WERI-Rb-1 (cell line): ENCODE measurements around the gene CRYBA4.

ENCODE experiments used
- DNase-seq: peaks from one replicate; pipeline ENCODE4 v3.0.0-alpha.2; 2020
- H3K27ac ChIP-seq: fragments of 250-450 bp; sonication (Bioruptor Pico); 2 replicates; pipeline ENCODE4 v1.5.1; 2020; ENCODE audit warnings: mild to moderate bottlenecking, moderate library complexity
- H3K27me3 ChIP-seq: fragments of 250-450 bp; sonication (Bioruptor Pico); 2 replicates; pipeline ENCODE4 v1.5.1; 2021; ENCODE audit warnings: mild to moderate bottlenecking, low read depth, moderate library complexity; ENCODE audit not compliant: insufficient read depth, severe bottlenecking
- H3K36me3 ChIP-seq: fragments of 250-450 bp; sonication (Bioruptor Pico); 2 replicates; pipeline ENCODE4 v1.5.1; 2020; ENCODE audit warnings: mild to moderate bottlenecking, moderate library complexity
- H3K4me3 ChIP-seq: 2 replicates; pipeline ENCODE4 v1.5.1; 2011; ENCODE audit warnings: low read depth, mild to moderate bottlenecking, control low read depth, low read length
- H3K9me3 ChIP-seq: fragments of 250-450 bp; sonication (Bioruptor Pico); 2 replicates; pipeline ENCODE4 v1.5.1; 2021; ENCODE audit warnings: mild to moderate bottlenecking, moderate library complexity; ENCODE audit not compliant: severe bottlenecking
- TF ChIP-seq, protein P1 (sequence below): IDR thresholded peaks from 2 replicates; pipeline ENCODE4 v1.5.1; 2011; ENCODE audit warnings: low read depth, mild to moderate bottlenecking, control low read depth, inconsistent platforms, low read length

CRYBA4 gene

DNA sequence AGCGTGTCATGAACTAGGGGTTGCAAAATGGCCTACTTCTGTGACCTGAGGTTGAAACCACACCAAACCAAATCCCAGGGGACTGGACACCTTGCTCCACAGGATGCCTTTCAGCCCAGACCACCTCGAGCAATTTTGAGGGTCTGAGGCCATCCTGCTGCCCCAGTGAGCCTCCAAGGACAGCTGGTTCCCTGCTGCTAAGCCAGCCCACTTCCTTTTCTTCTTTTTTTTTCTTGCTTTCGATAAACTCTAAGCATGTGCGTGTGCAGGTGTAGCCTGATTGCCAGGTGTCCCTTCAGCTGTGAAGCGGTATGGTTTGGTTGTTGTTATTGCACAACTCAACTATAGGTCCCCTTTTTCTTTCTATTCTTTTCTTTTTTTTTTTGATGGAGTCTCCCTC, 6.6 kb upstream of the CRYBA4 start:
- Histone ChIP-seq H3K27me3 (no peaks in the 10 kb centered on the region), H3K4me3 (no peak overlapping the region), H3K27ac (no peak overlapping the region), H3K9me3 (no peaks in the 10 kb centered on the region), H3K36me3 (no peaks in the 10 kb centered on the region)
- TF ChIP-seq, protein P1, sequence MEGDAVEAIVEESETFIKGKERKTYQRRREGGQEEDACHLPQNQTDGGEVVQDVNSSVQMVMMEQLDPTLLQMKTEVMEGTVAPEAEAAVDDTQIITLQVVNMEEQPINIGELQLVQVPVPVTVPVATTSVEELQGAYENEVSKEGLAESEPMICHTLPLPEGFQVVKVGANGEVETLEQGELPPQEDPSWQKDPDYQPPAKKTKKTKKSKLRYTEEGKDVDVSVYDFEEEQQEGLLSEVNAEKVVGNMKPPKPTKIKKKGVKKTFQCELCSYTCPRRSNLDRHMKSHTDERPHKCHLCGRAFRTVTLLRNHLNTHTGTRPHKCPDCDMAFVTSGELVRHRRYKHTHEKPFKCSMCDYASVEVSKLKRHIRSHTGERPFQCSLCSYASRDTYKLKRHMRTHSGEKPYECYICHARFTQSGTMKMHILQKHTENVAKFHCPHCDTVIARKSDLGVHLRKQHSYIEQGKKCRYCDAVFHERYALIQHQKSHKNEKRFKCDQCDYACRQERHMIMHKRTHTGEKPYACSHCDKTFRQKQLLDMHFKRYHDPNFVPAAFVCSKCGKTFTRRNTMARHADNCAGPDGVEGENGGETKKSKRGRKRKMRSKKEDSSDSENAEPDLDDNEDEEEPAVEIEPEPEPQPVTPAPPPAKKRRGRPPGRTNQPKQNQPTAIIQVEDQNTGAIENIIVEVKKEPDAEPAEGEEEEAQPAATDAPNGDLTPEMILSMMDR: no peak
- no peak for DNase-seq

DNA sequence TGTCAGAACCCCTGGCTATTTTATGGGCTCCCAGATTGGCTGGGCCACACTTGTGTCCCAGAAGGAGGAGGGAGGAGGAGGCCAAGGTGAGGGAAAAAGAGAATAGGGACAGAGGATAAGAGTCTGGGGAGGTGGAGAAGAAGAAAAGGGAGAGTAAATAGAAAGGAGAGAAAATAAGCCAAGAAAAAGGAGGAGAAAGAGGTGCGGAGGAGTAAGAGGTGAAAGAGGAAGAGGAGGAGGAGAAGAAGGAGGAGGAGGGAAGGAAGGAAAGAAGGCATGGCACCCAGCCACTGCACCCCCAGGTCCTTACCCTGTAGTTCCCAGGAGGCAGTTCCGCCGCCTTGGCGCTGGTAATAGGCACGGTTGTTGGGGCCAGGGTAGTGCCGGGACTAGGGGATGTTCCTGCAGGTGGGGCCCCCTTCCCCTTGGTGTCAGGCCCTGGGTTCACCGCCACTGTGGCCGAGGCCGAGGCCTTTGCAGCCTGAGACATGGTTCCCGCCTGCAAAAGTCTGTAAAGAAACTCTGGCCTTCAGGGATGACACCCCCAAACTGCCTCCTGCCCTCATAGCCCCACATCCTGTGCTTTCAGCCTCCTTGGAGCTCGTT, 5.8 kb upstream of the CRYBA4 start:
- Histone ChIP-seq H3K27me3 (no peaks in the 10 kb centered on the region), H3K9me3 (no peaks in the 10 kb centered on the region), H3K4me3 (no peak overlapping the region), H3K36me3 (no peaks in the 10 kb centered on the region), H3K27ac (no peak overlapping the region)
- TF ChIP-seq, protein P1: no peak
- no peak for DNase-seq

DNA sequence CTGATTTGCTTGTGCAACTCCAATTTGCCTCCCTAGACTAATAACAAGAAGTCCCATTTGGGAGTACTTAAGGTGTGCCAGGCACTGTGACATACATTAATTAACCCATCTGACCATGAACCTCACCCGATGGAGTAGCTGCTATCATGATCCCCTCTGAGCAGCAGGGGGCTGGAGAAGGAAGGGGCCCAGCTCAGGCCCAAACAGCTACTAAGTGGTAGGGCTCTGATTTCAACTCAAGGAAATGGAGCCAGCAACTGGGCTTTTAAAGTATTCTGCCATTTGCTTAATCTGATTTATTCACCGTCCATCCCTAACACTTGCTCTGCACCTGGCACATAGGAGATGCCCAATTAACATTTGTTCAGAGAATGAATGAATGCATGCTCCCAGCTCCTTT, 5.1 kb upstream of the CRYBA4 start:
- H3K4me3 ChIP-seq: no peak overlapping the region
- DNase-seq: no peak
- no peak overlapping the region for H3K27ac ChIP-seq
- no peaks in the 10 kb centered on the region for H3K36me3 ChIP-seq
- TF ChIP-seq, protein P1: no peak
- H3K9me3 ChIP-seq: no peaks in the 10 kb centered on the region
- H3K27me3 ChIP-seq: no peaks in the 10 kb centered on the region

DNA sequence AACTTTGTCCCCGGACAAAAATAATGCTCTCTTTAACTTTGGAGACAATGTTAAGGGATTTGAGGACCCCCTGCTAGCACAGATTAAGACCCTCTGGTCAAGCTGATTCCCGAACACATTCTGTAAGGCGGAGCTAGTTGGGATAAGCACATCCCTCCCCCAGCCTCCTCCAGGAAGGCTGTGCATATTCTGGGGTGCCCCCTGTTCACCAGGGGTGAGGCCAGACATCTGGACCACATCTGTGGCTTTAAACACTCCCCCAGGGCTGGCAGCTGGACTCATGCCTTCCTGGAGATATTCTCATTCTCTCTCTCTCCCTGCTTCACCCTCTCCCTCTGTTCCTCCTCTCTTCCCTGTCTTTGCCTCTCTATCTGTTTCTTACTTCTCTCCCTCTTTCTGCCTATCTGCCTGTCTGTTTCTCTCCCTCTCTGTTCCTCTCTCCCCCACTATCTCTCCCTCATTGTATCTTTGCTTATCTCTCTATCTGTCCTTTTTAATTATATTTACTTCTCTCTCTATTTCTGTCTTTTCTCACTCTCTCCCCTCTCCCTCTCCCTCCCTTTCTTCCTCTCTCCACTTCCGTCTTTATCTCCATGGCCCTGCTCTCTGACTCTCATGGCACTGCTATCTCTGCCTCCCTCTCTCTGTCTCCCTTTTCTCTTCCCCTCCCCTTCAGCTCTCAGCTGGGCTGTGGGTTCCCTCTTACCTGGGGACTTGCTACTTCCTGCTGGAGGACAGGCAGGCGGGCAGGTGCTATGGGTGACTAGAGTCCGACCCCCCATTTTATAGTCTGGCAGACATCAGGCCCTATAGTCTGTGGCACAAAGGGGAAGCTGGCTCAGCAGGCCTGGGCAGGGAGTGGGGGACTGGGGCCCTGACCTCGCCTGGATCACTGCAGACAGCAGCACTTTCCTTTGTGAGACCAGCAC, 4.2 kb upstream of the CRYBA4 start, which contains the start of gene CRYBB1:
TSS of gene CRYBB1 (minus strand) at position 757 of the 929 bp plus-strand sequence. CDS start 1,708 bp downstream, outside the sequence.
- TF ChIP-seq, protein P1: no peak
- no peak for DNase-seq
- Histone ChIP-seq H3K27me3 (no peaks in the 10 kb centered on the region), H3K36me3 (no peaks in the 10 kb centered on the region), H3K27ac (no peak within 1 kb of the TSS), H3K9me3 (no peaks in the 10 kb centered on the region), H3K4me3 (no peak within 1 kb of the TSS)

DNA sequence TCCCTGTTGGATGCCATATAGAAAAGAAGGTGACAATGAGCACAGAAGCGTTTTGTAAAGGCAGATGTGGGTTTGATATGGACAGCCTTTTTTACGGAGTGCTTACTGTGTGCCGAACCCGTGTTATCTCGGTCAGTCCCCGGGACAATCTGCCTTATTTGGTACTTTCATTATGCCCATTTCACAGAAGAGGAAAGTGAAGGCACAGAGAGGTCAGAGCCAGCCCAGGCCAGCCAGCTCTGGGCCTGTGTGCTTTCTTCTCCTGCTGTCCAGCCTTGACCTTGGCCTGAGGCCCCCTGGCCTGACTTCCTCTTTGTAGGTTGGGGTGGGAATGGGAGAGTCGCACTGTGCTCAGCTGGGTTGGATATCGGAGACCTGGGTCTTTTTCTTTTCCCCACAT, 3.3 kb upstream of the CRYBA4 start:
- no peak overlapping the region for H3K27ac ChIP-seq
- TF ChIP-seq, protein P1: no peak
- no peak overlapping the region for H3K4me3 ChIP-seq
- DNase-seq: no peak
- no peaks in the 10 kb centered on the region for H3K27me3 ChIP-seq
- no peaks in the 10 kb centered on the region for H3K9me3 ChIP-seq
- no peaks in the 10 kb centered on the region for H3K36me3 ChIP-seq
